Loucy (cell line): Measurements from ENCODE around the gene ATP8A2.

Source experiments
- H2AFZ ChIP-seq: fragments of 200-600 bp; sonication (generic); 2 replicates; pipeline ENCODE4 v1.6.0; 2016; ENCODE audit warnings: antibody characterized with exemption, mild to moderate bottlenecking, low read length, moderate library complexity
- H3F3A ChIP-seq: fragments of 200-600 bp; 2 replicates; pipeline ENCODE4 v1.6.0; 2016; ENCODE audit warnings: antibody characterized with exemption, low read depth, mild to moderate bottlenecking
- H3K27me3 ChIP-seq: fragments of 200-600 bp; sonication (generic); 2 replicates; pipeline ENCODE4 v1.6.1; 2014; ENCODE audit warnings: low read length, mild to moderate bottlenecking; ENCODE audit not compliant: insufficient read depth, poor library complexity, severe bottlenecking
- H3K36me3 ChIP-seq: fragments of 200-600 bp; sonication (generic); 2 replicates; pipeline ENCODE4 v1.6.1; 2016; ENCODE audit warnings: low read length; ENCODE audit not compliant: insufficient read depth
- H3K4me1 ChIP-seq: fragments of 200-600 bp; sonication (generic); 2 replicates; pipeline ENCODE4 v1.5.1; 2014; ENCODE audit warnings: low read length, mild to moderate bottlenecking; ENCODE audit not compliant: insufficient read depth, poor library complexity, severe bottlenecking
- H3K4me2 ChIP-seq: fragments of 200-600 bp; sonication (generic); 2 replicates; pipeline ENCODE4 v1.6.0; 2014; ENCODE audit warnings: antibody characterized with exemption, low read length, low read depth, mild to moderate bottlenecking; ENCODE audit not compliant: poor library complexity, severe bottlenecking
- H3K4me3 ChIP-seq: fragments of 200-600 bp; sonication (generic); 2 replicates; pipeline ENCODE4 v1.5.1; 2014; ENCODE audit warnings: low read length, mild to moderate bottlenecking, mixed read lengths; ENCODE audit not compliant: poor library complexity, severe bottlenecking
- H3K79me2 ChIP-seq: fragments of 200-600 bp; sonication (generic); 2 replicates; pipeline ENCODE4 v1.6.1; 2014; ENCODE audit warnings: low read length; ENCODE audit not compliant: insufficient read depth
- H3K9ac ChIP-seq: fragments of 200-600 bp; sonication (generic); 2 replicates; pipeline ENCODE4 v1.6.0; 2014; ENCODE audit warnings: mild to moderate bottlenecking, low read depth, low read length, moderate library complexity; ENCODE audit not compliant: poor library complexity, severe bottlenecking
- H3K9me2 ChIP-seq: fragments of 200-600 bp; sonication (generic); replicated peaks from 2 replicates; pipeline ENCODE4 v1.6.1; 2016; ENCODE audit warnings: low read depth, low read length, mixed read lengths
- H3K9me3 ChIP-seq: fragments of 200-600 bp; sonication (generic); 2 replicates; pipeline ENCODE4 v1.6.1; 2014; ENCODE audit warnings: mild to moderate bottlenecking, antibody characterized with exemption, low read length, low read depth; ENCODE audit not compliant: insufficient read depth
- H4K20me1 ChIP-seq: fragments of 200-600 bp; sonication (generic); 2 replicates; pipeline ENCODE4 v1.6.0; 2014; ENCODE audit warnings: antibody characterized with exemption, low read length, mild to moderate bottlenecking; ENCODE audit not compliant: insufficient read depth, poor library complexity, severe bottlenecking
- EZH2phosphoT487 ChIP-seq: fragments of 200-600 bp; IDR thresholded peaks from 2 replicates; pipeline ENCODE4 v1.6.1; 2018; ENCODE audit warnings: antibody characterized with exemption, mild to moderate bottlenecking, moderate library complexity, borderline replicate concordance
- TF ChIP-seq, protein P1 (sequence below): fragments of 200-600 bp; sonication (generic); conservative IDR thresholded peaks from 2 replicates; pipeline ENCODE4 v1.5.1; 2014; ENCODE audit warnings: mild to moderate bottlenecking, antibody characterized with exemption, low read length

The ATP8A2 gene

DNA sequence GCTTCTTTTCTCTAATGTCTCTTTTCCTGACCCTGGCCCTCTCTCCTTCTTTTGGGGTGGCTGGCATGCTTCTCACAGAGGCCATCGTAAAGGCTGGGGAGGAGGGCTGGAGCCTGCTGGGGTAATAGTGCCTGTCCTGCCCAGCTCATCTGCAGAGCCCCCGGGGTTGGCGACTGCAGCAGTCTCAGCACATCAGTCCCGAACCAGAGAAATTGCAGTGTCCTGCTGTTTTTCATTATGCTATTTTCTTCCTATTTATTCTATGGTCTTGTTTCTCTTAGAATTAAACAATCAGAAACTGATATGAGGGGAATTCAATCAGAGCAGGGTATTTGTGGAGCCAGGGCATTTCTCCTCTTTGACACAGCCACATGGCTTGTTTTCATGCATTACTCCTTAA is 513.6 kb downstream of the ATP8A2 start:
- no peak overlapping the region for H2AFZ ChIP-seq
- no peaks in the 10 kb centered on the region for H3K36me3 ChIP-seq
- TF ChIP-seq EZH2phosphoT487: no peak
- TF ChIP-seq, protein P1, sequence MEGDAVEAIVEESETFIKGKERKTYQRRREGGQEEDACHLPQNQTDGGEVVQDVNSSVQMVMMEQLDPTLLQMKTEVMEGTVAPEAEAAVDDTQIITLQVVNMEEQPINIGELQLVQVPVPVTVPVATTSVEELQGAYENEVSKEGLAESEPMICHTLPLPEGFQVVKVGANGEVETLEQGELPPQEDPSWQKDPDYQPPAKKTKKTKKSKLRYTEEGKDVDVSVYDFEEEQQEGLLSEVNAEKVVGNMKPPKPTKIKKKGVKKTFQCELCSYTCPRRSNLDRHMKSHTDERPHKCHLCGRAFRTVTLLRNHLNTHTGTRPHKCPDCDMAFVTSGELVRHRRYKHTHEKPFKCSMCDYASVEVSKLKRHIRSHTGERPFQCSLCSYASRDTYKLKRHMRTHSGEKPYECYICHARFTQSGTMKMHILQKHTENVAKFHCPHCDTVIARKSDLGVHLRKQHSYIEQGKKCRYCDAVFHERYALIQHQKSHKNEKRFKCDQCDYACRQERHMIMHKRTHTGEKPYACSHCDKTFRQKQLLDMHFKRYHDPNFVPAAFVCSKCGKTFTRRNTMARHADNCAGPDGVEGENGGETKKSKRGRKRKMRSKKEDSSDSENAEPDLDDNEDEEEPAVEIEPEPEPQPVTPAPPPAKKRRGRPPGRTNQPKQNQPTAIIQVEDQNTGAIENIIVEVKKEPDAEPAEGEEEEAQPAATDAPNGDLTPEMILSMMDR: no peak
- H4K20me1 ChIP-seq: no peaks in the 10 kb centered on the region
- peaks cover 59% of the 10 kb centered on the region for H3K4me1 ChIP-seq
- H3K9me2 ChIP-seq: no peaks in the 10 kb centered on the region
- H3K4me3 ChIP-seq: no peak overlapping the region
- no peak overlapping the region for H3K4me2 ChIP-seq
- peaks cover 10% of the 10 kb centered on the region; the same call in 1 of the 2 replicates for H3F3A ChIP-seq
- no peaks in the 10 kb centered on the region for H3K27me3 ChIP-seq
- H3K9ac ChIP-seq: no peak overlapping the region
- H3K9me3 ChIP-seq: no peaks in the 10 kb centered on the region
- no peaks in the 10 kb centered on the region for H3K79me2 ChIP-seq

DNA sequence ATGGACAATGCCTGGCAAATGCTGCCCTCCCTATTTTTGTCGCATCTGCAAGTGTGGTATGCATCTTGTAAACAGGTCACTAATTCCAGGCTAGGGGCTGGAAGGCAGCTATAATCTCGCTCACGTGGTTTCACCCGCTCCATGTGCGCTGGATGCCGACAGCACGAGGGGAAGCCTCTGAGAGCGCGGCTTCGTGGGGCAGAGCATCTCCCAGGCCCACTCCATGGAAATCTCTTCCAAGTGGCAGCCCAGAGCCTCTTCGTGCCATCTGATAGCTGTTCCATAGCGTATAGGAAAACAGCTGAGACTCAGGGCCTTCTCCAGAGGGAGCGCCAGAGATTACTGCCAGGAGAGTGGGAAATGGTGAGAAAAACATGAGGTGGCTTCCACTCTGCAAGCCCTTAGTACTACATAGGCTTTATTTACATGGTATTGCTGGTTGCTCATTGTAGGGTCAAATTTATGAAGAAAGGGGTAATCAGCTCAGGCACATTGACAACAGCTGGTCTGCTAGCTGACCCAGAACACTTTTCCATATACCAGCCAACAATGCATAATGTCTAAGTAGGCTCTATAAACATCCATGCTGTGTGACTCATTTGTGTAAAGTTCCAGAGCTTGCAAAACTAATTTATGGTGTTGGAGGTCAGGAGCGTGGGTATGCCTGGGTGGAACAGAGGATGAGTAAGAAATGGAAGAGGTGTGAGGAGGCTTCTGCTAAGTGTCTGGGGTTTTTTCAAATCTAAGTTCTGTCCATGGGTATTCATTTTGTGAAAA is 514.9 kb downstream of the ATP8A2 start:
- no peaks in the 10 kb centered on the region for H3K36me3 ChIP-seq
- H3F3A ChIP-seq: peaks cover 2% of the 10 kb centered on the region; the same call in 1 of the 2 replicates
- no peaks in the 10 kb centered on the region for H3K79me2 ChIP-seq
- no peaks in the 10 kb centered on the region for H3K27me3 ChIP-seq
- no peak overlapping the region for H3K9ac ChIP-seq
- H3K9me2 ChIP-seq: no peaks in the 10 kb centered on the region
- TF ChIP-seq, protein P1: no peak
- H3K4me3 ChIP-seq: no peak overlapping the region
- H4K20me1 ChIP-seq: no peaks in the 10 kb centered on the region
- no peak overlapping the region for H2AFZ ChIP-seq
- H3K9me3 ChIP-seq: no peaks in the 10 kb centered on the region
- H3K4me2 ChIP-seq: no peak overlapping the region
- peaks cover 56% of the 10 kb centered on the region for H3K4me1 ChIP-seq

GRCh38 chr13:25887962-25888655 is 516.3 kb downstream of the ATP8A2 start:
- Histone ChIP-seq H3K4me2 (no peak overlapping the region), H3F3A (no peaks in the 10 kb centered on the region), H3K9me3 (no peaks in the 10 kb centered on the region), H3K27me3 (no peaks in the 10 kb centered on the region), H4K20me1 (no peaks in the 10 kb centered on the region), H3K9ac (no peak overlapping the region), H3K36me3 (no peaks in the 10 kb centered on the region), H3K79me2 (no peaks in the 10 kb centered on the region), H3K4me1 (peaks cover 41% of the 10 kb centered on the region), H3K4me3 (no peak overlapping the region), H2AFZ (no peak overlapping the region), H3K9me2 (no peaks in the 10 kb centered on the region)
- no peak for TF ChIP-seq EZH2phosphoT487
- TF ChIP-seq, protein P1: no peak
